PC-9 (cell line): ENCODE data around the gene PLAU.

Experiments used
- CTCF ChIP-seq: fragments of 200-600 bp; sonication (generic); conservative IDR thresholded peaks from 2 replicates; pipeline ENCODE4 v1.6.1; 2017; ENCODE audit warnings: mixed run types, antibody characterized with exemption, mild to moderate bottlenecking, moderate library complexity
- EZH2 ChIP-seq: fragments of 200-600 bp; sonication (generic); IDR thresholded peaks from 2 replicates; pipeline ENCODE4 v1.8.0; 2017; ENCODE audit warnings: antibody characterized with exemption, low read depth

GRCh38 chr10:73874267-73875138 lies 36.4 kb upstream of the PLAU start, which contains the start of gene CAMK2G:
- TF ChIP-seq CTCF (no peak), EZH2 (no peak)
